Suprapubic skin (tissue), 4 donors: ENCODE measurements around the gene MMP7. TPM values are rescaled to one million over a fixed set of nuclear protein-coding genes. Genes with fewer than 3 reads are reported as not detected.

Experiments
- DNase-seq, 2 donors: peaks; one replicate each; pipeline ENCODE4 v3.0.0-alpha.2; 2019; ENCODE audit warnings: low spot score in 2 of 2
- H3K27ac ChIP-seq: fragments of 200-600 bp; sonication (generic); one replicate; pipeline ENCODE4 v1.5.1; 2019
- H3K27me3 ChIP-seq: fragments of 200-600 bp; sonication (generic); one replicate; pipeline ENCODE4 v1.5.1; 2019
- H3K36me3 ChIP-seq: fragments of 200-600 bp; sonication (generic); one replicate; pipeline ENCODE4 v1.5.1; 2019
- H3K4me1 ChIP-seq: fragments of 200-600 bp; sonication (generic); one replicate; pipeline ENCODE4 v1.5.1; 2019
- H3K4me3 ChIP-seq: fragments of 200-600 bp; sonication (generic); one replicate; pipeline ENCODE4 v1.5.1; 2019; ENCODE audit warnings: mild to moderate bottlenecking
- H3K9me3 ChIP-seq: fragments of 200-600 bp; sonication (generic); one replicate; pipeline ENCODE4 v1.5.1; 2019
- CTCF ChIP-seq, 2 donors: fragments of 200-600 bp in 1 of 2; fragments of 450-650 bp in 1 of 2; sonication (generic) in 1 of 2; IDR thresholded peaks; one replicate each; pipeline ENCODE4 v1.5.1; 2016 to 2019; ENCODE audit warnings: antibody characterized with exemption in 2 of 2, mild to moderate bottlenecking in 1 of 2, moderate library complexity in 1 of 2
- EP300 ChIP-seq: sonication (generic); formaldehyde crosslinking; IDR thresholded peaks from one replicate; pipeline ENCODE4 v1.6.1; 2017; ENCODE audit warnings: antibody characterized with exemption
- POLR2A ChIP-seq, 2 donors: fragments of 450-650 bp; IDR thresholded peaks; one replicate each; pipeline ENCODE4 v1.6.1; 2017; ENCODE audit warnings: antibody characterized with exemption in 2 of 2, mild to moderate bottlenecking in 2 of 2, moderate library complexity in 2 of 2
- POLR2AphosphoS5 ChIP-seq, 3 donors: sonication (generic); formaldehyde crosslinking; IDR thresholded peaks; one replicate each; pipeline ENCODE4 v1.6.1; 2017; ENCODE audit warnings: antibody characterized with exemption in 3 of 3
- WGBS: methylation state at CpG from one replicate; pipeline ENCODE4 v1.1.5; 2018; 5-methylcytosine and 5-hydroxymethylcytosine counted together
- total RNA-seq, 4 donors: library from RNA; depleted of rRNA; stranded (reverse); fragments of >200 nt; gene quantifications; one replicate each; pipeline ENCODE4 v1.1.0, GENCODE V29; 2016

MMP7 gene
- total RNA-seq, 4 donors from 2014 or later: 29.9 to 155 (median 81.8) TPM

GRCh38 chr11:102485095-102485722 lies 45.3 kb downstream of the MMP7 start:
- WGBS: 75% methylated on average over 2 of the region's 2 CpGs
- TF ChIP-seq CTCF (IDR thresholded peaks at IDR 0.05): no peak
- TF ChIP-seq EP300: no peak
- Histone ChIP-seq H3K4me3 (no peak overlapping the region), H3K27me3 (no peaks in the 10 kb centered on the region), H3K36me3 (no peaks in the 10 kb centered on the region), H3K4me1 (no peaks in the 10 kb centered on the region), H3K9me3 (no peaks in the 10 kb centered on the region), H3K27ac (no peak overlapping the region)
- no peak for DNase-seq

DNA sequence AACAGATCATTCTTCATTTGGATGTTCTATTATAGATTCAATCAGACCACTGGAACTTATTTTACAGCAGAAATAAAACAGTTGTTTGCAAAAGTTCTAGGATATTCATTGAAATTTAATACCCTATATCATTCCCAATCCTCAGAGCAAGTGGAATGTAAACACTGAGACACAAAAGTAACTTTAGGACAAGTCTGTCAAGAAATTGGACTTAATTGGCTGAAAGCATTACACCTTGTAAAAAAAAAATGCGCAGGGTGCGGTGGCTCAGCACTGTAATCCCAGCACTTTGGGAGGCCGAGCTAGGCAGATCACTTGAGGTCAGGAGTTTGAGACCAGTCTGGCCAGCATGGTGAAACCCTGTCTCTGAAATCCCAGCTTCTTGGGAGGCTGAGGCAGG lies 48.1 kb downstream of the MMP7 start:
- Histone ChIP-seq H3K4me1 (no peaks in the 10 kb centered on the region), H3K4me3 (no peak overlapping the region), H3K27me3 (no peaks in the 10 kb centered on the region), H3K36me3 (no peaks in the 10 kb centered on the region), H3K9me3 (no peaks in the 10 kb centered on the region), H3K27ac (no peak overlapping the region)
- WGBS: 59% methylated on average over 3 of the region's 3 CpGs
- no peak for TF ChIP-seq POLR2AphosphoS5 (IDR thresholded peaks at IDR 0.05)
- no peak for TF ChIP-seq POLR2A (IDR thresholded peaks at IDR 0.05)
- TF ChIP-seq EP300: no peak
- TF ChIP-seq CTCF (IDR thresholded peaks at IDR 0.05): no peak
- DNase-seq: no peak

GRCh38 chr11:102479733-102480132 lies 50.8 kb downstream of the MMP7 start:
- 91% methylated on average over 2 of the region's 2 CpGs for WGBS
- H3K4me1 ChIP-seq: peaks cover 17% of the 10 kb centered on the region
- H3K9me3 ChIP-seq: no peaks in the 10 kb centered on the region
- TF ChIP-seq POLR2A (IDR thresholded peaks at IDR 0.05) (no peak), POLR2AphosphoS5 (IDR thresholded peaks at IDR 0.05) (no peak), CTCF (IDR thresholded peaks at IDR 0.05) (no peak), EP300 (no peak)
- no peaks in the 10 kb centered on the region for H3K36me3 ChIP-seq
- no peak overlapping the region for H3K4me3 ChIP-seq
- H3K27me3 ChIP-seq: no peaks in the 10 kb centered on the region
- no peak overlapping the region for H3K27ac ChIP-seq
- no peak for DNase-seq

- H3K27ac ChIP-seq: no peak overlapping the region
- H3K9me3 ChIP-seq: no peaks in the 10 kb centered on the region
- no peaks in the 10 kb centered on the region for H3K36me3 ChIP-seq
- H3K27me3 ChIP-seq: no peaks in the 10 kb centered on the region
- no peak for DNase-seq
- TF ChIP-seq POLR2AphosphoS5 (IDR thresholded peaks at IDR 0.05) (no peak), EP300 (no peak), CTCF (IDR thresholded peaks at IDR 0.05) (no peak), POLR2A (IDR thresholded peaks at IDR 0.05) (no peak)
- 78% methylated on average over 1 of the region's 1 CpG for WGBS
- H3K4me3 ChIP-seq: no peak overlapping the region
- peaks cover 17% of the 10 kb centered on the region for H3K4me1 ChIP-seq
Observed at GRCh38 chr11:102478673-102479299, 51.8 kb downstream of the MMP7 start.

DNA sequence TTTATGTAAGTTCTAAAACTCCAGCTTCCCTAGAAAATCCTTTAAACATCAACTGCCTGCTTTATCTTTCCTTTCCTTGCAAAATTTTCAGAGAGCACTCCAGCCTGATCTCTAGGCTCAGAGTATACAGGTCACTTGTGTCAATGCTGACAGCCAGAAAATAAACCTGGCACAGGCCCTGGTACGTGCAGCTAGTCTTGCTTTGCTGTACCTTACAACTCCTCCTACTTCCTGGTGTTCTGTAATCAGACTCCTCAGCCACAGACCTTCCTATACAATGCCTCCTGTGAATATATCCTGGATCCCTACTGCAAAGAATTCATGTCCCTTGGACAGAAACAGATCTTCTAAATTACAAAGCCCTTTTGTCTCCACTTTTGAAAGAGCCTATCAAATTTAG lies 53.7 kb downstream of the MMP7 start:
- H3K36me3 ChIP-seq: no peaks in the 10 kb centered on the region
- WGBS: 10% methylated on average over 1 of the region's 1 CpG
- no peaks in the 10 kb centered on the region for H3K9me3 ChIP-seq
- TF ChIP-seq EP300 (no peak), POLR2AphosphoS5 (IDR thresholded peaks at IDR 0.05) (no peak), POLR2A (IDR thresholded peaks at IDR 0.05) (no peak), CTCF (IDR thresholded peaks at IDR 0.05) (no peak)
- peaks cover 17% of the 10 kb centered on the region for H3K4me1 ChIP-seq
- DNase-seq: no peak
- H3K27me3 ChIP-seq: no peaks in the 10 kb centered on the region
- no peak overlapping the region for H3K4me3 ChIP-seq
- peak overlapping the region; percentile 57 for H3K27ac ChIP-seq
